Measurements from ENCODE around the gene SH3RF2.

- TF ChIP-seq POLR2A (IDR thresholded peaks at IDR 0.05), result no peak
- TF ChIP-seq CTCF (IDR thresholded peaks at IDR 0.05 in 8 of 11, conservative IDR thresholded peaks at IDR 0.05 in 3 of 11), result no peak
- no peak for TF ChIP-seq POLR2AphosphoS5 (IDR thresholded peaks at IDR 0.05)
These were observed 33.3 kb downstream of the SH3RF2 start for GRCh38 chr5:145969714-145970092.
